Measurements from ENCODE around the gene CLTCL1. TPM values are rescaled to one million over a fixed set of nuclear protein-coding genes. Genes with fewer than 3 reads are reported as not detected.

The CLTCL1 gene
- total RNA-seq, 1 donor from 2014 or later = 9.9 TPM

DNA sequence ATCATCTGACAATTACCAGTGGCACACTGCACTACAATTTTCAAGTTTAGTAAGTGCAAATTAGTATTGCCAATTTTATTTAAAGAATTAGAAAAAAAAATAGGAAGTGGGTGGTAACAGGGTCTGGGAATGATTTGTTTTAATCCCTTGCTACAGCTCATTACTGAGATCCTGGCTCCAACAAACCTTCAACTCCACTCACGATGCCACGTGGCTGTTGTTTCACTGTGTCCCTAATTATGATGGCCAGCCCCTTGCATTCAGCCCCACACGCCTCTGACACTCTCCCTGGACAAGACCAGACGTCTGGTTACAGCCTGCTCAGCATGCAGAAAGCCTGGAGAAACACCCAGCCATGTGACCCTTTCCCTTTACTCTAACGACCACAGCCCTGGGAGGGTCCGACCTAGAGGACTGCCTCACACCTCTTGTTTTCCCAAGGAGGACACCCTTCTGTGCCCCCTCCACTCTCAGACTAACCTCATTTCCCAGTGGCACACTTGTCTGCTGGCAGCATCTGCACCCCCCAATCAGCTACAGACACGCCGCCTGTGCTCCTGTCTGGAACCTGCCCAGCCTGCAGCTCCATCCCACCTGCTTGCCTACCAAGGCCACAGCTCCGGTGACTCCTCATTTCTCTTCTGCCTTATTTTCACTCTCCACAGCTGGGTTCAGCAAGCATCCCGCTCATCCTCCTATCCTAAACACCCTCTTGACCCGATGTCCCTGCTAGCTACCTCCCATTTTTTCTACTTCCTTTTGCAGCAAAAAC is 94.5 kb downstream of the CLTCL1 start:
- DNase-seq (ENCODE audit: low spot score) = no peak

DNA sequence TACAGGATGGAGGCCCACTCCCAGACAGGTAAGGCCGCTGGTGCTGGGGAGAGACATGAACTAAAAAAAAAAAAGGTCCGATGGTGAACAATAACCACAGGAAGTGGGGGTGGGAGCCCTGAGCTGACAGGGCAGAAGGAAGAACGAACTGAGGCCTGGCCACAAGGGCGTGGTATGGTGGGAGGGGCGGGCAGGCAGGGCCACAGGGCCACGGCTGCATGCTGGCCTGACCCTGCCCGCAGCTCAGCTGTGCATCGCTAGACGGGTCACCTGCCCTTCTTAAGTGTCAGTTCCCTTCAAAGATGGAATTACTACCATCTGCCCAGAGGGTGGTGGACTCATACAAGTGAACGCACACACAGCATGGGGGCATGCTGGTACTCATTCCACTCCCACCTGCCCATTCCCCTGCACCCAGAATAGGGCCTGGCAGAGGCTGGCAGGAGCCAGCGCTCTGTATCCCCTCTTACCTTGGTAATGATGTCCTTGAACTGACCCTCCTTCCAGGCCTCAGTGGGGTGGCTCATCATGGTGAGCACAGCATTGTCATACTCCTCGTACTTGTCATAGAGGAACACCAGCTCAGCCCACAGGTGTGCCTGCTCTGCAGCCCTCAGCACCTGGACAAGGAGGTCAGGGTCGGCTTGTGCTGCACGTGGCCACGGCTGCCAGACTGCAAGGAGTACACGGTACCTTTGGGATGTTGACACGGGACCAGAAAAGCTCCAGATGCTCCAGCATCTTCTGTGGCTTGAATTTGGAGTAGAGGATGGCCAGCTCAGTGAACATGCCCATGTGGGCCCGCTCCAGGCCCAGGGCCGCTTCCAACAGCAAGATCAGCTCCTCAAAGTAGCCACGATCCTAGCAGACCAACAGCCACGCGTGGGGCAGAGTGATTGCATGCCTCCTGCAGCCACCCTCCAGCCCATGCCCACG is 95.5 kb downstream of the CLTCL1 start:
- DNase-seq (ENCODE audit: low spot score) = no peak

DNA sequence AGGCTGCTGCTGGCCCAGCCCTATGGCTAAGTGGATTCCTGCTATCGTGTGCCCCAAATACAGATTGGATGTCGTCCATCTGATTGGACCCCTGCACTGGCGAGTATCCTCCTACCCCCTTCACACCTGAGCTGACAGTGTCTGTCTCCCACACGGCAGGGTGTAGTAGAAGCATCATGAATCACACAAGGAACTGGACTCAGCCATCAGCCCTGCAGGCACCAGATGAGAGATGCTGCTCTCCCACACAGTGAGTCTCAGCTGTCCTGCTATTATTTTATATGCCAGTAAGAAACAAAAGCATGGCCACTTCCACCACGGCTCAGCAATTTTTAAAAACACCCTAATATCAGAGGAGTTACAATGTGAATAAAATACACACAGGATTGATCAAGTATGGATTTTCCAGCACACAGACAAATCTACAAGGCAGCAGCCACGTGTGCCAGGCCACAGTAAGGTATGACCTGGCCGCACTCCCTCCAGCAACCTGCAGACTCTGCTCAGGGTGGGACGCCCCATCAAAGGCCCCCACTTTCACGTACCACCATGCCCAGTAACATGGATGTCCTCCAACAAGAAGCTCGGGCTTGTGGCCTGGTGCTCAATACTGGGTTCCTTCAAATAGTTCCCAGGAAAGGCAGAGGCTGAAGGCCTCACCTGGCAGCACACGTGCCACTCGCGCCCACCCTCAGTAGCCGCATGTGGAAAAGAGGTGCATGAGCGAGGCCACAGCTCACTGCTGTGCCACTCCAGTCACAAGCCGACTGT is 96.6 kb downstream of the CLTCL1 start:
- DNase-seq (ENCODE audit: low spot score) = no peak

DNA sequence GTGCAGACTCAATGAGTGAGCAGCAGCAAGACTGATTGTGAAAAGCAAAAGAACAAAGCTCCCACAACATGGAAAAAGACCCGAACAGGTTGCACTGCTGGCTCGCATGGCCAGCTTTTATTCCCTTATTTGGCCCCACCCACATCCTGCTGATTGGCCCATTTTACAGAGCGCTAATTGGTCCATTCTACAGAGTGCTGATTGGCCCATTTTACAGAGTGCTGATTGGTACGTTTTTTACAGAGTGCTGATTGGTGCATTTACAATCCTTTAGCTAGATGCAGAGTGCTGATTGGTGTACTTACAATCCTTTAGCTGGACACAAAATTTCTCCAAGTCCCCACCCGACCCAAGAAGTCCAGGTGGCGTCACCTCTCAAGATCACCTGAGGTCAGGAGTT is 97.6 kb downstream of the CLTCL1 start:
- no peak for DNase-seq (ENCODE audit: low spot score)

DNA sequence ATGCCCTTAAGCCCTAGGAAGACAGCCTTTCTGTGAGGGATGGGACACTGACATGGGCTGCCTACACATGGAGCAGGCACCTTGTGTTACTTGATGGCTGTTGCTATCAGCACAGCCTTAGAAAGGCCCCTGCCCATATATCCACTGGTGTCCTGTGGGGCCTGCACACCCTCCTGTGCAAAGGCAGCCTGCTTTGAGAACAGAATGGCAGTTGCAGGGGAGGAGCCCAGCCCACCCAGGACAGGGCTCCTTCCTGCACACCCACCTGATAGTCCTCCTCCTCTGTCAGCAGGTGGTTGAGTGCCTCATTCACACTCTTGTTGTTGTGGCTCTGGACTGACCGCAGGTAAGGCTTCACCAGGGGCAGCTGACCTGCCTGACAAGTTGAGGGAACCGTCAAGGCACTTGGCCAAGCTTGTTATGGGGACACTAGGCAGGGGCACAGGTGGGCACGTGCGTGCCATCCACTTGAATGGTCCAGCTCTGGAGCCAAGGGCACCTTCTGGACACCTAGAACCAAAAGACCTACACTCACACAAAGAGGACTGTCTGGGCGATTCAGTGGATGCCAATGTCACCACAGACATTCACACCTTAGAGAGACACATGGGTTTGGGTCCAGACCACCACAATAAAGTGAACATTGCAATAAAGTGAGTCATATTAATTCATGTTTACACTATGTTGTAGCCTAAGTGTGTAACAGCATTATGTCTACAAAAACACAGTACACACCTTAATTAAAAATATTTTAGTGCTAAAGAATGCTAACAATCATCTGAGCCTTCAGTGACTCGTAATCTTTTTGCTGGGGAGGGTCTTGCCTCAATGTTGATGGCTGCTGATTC is 103.6 kb downstream of the CLTCL1 start:
- DNase-seq (ENCODE audit: low spot score) = no peak

DNA sequence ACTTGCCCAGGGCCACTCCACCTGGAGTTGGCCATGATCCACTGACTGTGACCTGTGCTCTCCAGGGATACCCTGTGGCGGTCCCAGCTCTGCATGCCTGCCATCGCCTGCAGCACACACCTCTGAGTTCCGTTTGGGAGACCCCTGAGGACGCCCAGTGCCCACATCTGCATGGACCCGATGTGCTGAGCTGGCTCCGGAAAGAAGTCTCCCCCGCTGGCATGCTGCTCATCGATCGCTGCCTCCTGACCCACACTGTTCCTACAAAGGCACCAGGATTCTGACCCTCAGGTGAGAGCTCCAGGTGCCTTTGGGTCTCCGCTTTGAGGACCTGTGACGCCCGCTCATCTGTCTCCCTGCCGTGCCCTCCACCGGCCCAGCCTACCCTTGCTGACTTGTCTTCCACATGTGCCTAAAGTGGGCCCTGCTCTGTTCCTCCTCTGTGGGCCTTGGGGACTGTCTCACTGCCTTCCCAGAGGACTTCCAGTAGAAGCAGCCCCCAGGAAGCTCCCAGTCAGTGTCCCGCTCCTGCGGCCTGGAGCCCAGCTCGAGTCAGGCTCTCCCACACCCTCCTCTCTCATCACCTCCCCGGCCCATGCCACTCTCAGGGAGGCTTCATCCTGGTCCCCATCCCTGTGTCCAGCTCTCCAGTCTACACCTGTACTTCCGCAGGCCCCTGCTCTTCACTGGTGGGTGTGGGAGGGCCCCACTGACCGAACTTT is 107.1 kb downstream of the CLTCL1 start:
- DNase-seq (ENCODE audit: low spot score) = no peak

DNA sequence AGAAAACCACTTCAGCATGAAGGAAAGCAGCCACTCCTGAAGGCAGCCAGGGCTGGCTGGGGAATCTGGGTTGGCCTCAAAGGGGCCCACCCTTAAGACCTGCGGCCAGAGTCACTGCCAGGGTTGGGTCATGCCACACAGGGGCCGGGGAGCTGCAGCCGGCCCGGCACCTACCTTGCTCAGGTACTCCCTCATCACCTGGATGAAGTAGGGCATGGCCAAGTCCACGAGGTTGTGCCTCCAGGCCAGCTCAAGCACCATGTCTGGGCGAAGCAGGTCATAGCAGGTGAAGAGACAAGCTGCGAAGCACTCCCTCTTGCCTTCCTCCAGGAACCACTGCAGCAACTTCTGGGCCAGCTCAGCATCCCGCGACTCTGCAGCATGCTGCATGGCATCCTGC is 108.3 kb downstream of the CLTCL1 start:
- DNase-seq (ENCODE audit: low spot score) = no peak

DNA sequence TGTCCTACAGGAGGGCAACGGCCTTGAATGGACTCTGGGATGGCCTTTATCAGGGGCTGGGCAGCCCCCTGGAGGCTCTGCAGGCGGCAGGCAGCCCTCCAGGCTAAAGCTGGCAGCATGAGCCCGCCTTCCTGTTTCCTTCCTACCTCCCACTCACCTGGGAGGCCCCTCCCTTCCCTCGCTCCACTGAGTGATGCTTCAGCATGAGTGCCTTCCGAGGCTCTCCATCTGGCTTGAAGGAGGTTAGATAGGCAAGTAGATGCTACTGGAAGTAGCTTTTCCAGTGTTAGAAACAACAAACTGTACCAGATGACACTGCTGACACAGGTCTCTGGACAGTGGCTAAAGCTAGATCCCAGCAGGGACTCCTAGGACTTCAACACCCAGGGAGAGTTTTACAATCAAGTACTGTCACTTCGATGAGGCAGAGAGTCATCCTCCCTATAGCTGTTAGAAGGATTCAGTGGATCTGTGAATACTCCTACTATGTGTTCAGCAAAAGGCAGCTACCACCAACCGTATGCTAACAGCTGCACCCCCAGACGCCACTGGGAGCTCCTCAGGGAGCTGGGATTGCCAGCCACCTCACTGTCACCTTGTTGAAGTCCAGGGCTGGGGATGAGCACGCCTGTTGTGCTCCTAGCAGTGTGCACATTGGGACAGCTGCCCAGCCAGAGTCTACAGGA is 108.9 kb downstream of the CLTCL1 start:
- no peak for DNase-seq (ENCODE audit: low spot score)

DNA sequence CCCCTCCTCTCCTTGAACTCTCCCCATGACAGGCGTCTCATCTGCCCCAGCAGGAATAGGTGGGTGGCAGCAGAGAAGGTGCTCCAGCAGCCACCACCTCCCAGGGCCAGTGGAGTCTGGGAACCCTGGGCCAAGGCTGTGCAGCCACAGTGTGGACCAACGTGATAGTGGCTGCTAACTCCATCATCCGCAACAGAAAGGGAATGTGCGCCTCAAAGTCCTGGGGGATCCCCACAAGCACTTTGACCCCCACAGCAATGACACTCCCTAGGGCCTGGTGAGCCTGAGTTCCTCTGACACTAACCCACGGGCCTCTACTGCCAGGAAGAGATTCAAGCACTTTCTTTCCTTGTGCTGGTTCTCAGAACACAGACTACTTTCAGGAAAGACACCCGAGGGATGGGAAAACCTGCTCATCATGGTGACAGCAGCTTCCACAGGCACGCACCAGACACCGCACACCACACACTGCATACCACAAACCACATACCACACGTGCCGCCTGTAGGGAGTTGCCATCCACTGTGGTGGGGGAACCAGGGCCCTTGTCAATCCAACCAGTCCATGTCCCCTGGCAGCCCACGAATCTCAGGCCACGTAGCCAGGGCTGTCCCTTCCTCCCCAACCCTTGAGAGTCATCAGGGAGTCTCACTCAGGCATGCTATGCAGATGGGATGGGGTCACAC is 109.6 kb downstream of the CLTCL1 start:
- DNase-seq (ENCODE audit: low spot score) = no peak

DNA sequence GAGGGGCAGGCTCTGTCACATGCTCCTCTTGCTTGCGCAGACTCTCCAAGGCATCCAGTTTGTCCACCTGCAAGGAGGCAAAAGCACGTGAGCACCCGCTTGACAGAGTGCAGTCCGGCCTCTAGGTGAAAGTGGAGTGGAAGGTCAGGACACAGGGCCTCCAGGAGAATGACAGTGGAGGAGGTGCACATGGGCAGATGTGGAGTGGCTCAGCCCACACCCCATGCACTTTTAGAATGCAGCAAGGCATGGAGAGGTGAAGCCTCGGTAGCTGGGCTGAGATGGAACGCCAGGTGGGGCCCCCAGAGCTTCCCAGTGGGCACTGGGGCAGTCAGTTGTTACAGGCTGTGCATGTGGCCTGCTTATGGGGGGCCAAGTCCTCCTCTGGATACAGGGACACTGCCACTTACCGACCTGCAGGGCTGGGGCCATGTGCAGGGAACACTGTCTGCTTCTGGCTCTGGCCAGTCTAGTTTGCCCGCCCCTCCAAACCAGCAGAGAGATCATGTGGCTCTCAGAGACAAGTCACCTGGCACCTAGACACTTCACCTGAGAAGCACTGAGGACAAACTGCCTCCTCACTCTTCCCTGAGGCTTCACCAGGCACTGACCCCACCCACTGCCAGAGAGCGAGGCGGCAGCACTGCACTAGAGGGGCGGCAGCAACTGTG is 110.6 kb downstream of the CLTCL1 start:
- no peak for DNase-seq (ENCODE audit: low spot score)

DNA sequence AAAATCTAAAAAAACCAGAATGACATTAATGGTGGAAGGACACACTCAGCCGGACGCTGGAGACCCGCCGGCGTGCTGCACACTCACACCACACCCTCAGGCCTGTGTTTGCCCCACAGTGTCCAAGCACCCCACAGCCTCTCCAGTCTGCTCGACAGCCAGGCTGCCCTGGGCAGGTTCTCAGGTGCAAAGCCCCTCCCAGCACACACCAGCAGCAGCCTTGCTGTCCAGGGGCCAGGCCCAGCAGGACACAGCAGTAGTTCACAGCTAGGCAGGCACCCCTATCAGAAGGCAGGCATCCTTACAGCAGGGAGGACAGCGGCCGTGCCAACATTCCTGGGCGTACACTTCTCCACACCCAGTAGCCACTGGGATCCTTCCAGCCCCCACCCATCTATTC is 111.3 kb downstream of the CLTCL1 start:
- no peak for DNase-seq (ENCODE audit: low spot score)

DNA sequence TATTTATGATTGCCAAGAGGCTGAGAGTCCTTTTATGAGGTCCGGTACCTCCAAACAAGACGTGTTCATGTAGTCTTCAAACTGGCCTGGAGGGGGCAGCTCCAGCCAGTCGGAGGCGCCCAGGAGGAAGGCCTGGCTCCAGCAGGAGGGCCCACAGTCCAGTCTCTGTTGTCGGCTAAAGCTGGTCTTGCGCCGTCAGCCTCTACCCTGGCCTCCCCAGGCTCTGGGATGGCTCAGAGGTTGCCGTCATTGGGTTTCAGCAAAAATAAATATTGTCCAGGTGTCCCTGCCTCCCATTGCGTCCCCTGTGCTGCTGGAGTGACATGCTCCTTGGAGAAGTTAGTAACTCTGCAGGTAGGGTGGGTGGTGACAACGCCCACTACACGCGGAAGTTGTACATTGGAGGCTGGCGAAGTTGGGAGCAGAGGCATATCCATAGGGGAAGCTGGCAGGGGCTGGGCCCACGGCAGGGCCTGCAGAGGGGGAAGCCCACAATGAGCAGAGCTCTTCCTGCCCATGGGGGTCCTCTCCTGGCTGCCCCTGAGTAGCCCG is 111.9 kb downstream of the CLTCL1 start:
- peak; percentile 86 for DNase-seq (ENCODE audit: low spot score)

DNA sequence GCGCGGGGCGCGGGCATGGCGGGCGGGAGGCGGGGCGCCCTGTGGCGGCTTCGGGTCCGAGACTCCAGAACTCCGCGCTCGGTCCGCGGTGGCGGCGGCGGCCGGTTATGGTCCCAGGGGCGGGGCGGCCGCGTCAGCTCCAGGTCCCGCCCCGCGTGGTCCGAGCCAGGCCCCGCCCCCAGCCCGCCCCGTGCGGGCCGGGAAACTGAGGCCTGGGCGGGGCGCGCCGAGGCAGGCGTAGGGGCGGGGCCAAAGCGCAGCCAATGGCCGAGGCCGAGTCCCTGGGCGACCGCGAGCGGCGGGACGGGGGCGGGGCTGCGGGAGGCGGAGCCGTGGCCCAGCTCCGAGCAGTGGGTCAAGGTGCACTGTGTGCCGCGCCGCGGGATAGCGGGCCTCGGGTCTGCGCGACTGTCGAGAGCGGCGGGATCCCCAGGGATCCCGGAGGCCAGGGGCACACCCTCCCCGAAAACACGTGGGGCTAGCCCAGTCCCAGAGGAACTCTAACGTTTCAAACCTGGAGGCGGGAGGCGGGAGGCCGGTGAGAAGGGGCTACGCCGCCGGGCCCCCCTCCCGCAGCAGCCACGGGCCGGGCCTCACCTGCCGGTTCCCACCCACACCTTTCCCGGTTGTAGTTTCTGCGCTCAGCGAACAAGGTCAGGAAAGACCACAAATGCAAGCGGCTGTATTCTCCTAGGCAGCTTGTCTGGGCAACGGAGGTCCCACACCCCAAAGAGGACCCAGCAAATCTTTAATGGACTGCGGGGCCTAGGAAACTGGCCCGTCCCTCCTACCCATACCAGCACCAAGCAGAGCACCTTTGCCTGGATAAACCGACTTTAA is 112.6 kb downstream of the CLTCL1 start, which contains the start of gene SLC25A1:
Gene SLC25A1 (minus strand): TSS at position 80 of the 840 bp plus-strand sequence. CDS start 63 bp downstream, at position 17.
- DNase-seq (ENCODE audit: low spot score) = peak; percentile 93

DNA sequence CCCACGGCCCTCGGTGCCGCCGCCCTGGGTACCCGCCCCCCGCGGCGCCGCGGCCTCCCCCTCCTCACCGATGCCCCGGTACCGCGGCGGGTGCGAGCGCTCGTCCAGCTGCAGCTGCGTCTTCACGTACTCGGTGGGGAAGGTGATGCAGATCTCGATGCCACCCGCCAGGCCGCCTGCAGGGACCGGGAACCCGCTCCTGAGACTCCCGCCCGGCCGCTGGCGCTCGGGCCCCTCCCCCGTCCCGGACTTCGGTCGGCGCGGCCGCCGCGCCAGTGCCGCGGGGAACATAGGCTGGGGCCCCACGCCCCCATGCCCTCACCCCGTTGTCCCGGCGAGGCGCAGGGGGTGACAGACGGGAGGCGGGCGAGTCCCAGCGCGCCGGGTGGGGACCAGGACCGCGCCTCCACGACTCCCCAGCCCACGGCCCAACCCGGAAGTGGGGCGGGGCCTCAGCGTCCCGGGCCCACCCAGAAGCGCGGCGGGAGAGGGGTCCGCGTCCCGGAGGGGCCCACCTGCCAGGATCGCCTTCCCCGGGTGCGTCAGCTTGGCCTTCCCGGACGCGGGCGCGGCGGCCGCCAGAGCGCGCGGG is 113.4 kb downstream of the CLTCL1 start:
- DNase-seq (ENCODE audit: low spot score) = peak; percentile 69

DNA sequence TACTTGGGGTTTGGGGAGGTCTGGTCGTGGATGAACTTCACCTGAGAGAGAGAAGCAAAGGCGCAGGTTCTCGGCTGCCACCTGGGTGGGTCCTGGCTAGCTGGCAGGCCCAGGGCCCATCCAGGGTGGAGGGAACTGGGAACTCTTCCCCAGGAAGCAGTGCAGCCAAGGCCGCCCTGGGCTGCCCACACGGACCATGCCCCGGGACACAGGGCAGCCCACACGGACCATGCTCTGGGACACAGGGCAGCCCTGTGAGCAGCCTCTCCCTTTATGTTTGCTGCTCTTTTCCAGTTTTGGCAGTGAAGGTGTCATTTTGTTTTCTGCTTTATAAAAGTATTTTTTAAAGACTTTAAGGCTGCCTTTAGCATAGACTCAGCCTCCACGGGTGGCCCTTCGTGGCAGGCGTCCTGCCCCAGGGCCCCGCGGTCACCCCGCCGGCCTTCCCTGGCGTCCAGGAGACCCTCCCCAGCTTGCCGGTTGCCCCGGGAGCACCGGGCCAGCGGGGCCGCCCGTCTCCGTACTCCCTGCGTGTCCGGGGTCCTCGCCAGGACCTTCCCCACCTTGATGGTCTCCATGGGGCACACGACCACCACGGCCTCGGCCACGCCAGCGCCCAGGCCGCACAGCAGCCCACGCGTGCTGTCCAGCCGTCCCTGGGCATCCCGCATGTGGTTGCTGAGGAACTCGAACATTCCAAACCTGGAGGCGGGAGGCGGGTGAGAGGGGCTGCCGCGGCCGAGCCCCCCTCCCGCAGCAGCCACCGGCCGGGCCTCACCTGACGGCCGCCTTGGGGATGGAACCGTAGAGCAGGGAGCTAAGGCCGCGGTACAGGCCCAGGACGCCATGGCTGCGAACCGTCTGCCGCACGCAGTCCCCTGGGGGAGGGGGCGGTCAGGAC is 114.1 kb downstream of the CLTCL1 start:
- no peak for DNase-seq (ENCODE audit: low spot score)

DNA sequence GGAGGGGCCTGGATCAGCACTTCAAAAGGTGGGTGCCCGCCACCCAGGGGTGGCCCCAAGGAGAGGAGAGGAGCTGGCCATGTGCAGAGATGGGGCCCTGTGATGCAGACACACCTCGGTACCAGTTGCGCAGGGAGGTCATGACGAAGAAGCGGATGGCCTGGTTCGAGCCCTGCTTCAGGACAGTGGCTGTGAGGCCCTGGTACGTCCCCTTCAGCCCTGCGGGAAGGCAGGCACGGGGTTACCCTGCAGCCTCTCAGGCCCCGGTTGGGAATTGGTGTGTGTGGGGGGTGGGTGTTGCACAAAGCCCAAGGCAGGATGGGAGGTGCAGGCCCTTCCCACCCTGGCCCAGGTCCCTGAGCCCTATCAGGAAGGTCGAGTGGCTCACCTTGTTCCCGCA is 114.8 kb downstream of the CLTCL1 start:
- DNase-seq (ENCODE audit: low spot score) = no peak

All from umbilical cord (tissue), 2 donors.